Stimulated activated CD8-positive, alpha-beta memory T cell treated with anti-CD3 and anti-CD28 coated beads, Interleukin-4, amount 100 ng/mL, for 48 hours (primary cell): ENCODE results near the gene WSCD2.
A peak's percentile ranks its signal among the peaks of the same experiment; 100 is the strongest.

Experiments
- DNase-seq: peaks from one replicate; pipeline ENCODE4 v3.0.0-alpha.2; 2020

Gene WSCD2

GRCh38 chr12:108170164-108170563, 41.1 kb downstream of the WSCD2 start:
- no peak for DNase-seq

- DNase-seq: no peak
These were observed 42.9 kb downstream of the WSCD2 start for GRCh38 chr12:108172033-108172432.

GRCh38 chr12:108173160-108173559, 44.1 kb downstream of the WSCD2 start:
- DNase-seq: no peak

GRCh38 chr12:108173892-108174291, 44.8 kb downstream of the WSCD2 start:
- DNase-seq: no peak

- no peak for DNase-seq
These were observed 45.6 kb downstream of the WSCD2 start for GRCh38 chr12:108174641-108175040.

GRCh38 chr12:108175310-108175709, 46.2 kb downstream of the WSCD2 start:
- DNase-seq: no peak

GRCh38 chr12:108176292-108176691, 47.2 kb downstream of the WSCD2 start:
- no peak for DNase-seq

- DNase-seq: no peak
These were observed 48.0 kb downstream of the WSCD2 start for GRCh38 chr12:108177131-108177530.

GRCh38 chr12:108179305-108179704, 50.2 kb downstream of the WSCD2 start:
- DNase-seq: no peak

GRCh38 chr12:108180255-108181094, 51.4 kb downstream of the WSCD2 start:
- DNase-seq: no peak

GRCh38 chr12:108181095-108181454, 52.0 kb downstream of the WSCD2 start:
- DNase-seq: no peak

GRCh38 chr12:108182096-108182495, 53.0 kb downstream of the WSCD2 start:
- DNase-seq: no peak

- DNase-seq: no peak
These were observed 55.9 kb downstream of the WSCD2 start for GRCh38 chr12:108185002-108185401.

- no peak for DNase-seq
These were observed 58.7 kb downstream of the WSCD2 start for GRCh38 chr12:108187831-108188230.

GRCh38 chr12:108190529-108190928, 61.4 kb downstream of the WSCD2 start:
- DNase-seq: no peak

- DNase-seq: no peak
These were observed 62.0 kb downstream of the WSCD2 start for GRCh38 chr12:108191086-108191485.

- no peak for DNase-seq
These were observed 62.9 kb downstream of the WSCD2 start for GRCh38 chr12:108191938-108192337.

GRCh38 chr12:108193493-108193892, 64.4 kb downstream of the WSCD2 start:
- no peak for DNase-seq

GRCh38 chr12:108193917-108194316, 64.8 kb downstream of the WSCD2 start:
- peak; percentile 43 for DNase-seq

- DNase-seq: no peak
These were observed 65.5 kb downstream of the WSCD2 start for GRCh38 chr12:108194585-108194984.

- no peak for DNase-seq
These were observed 67.2 kb downstream of the WSCD2 start for GRCh38 chr12:108196319-108196718.

- no peak for DNase-seq
These were observed 67.8 kb downstream of the WSCD2 start for GRCh38 chr12:108196921-108197320.

- DNase-seq: no peak
These were observed 69.0 kb downstream of the WSCD2 start for GRCh38 chr12:108198043-108198442.

GRCh38 chr12:108199106-108199505, 70.0 kb downstream of the WSCD2 start:
- DNase-seq: no peak

GRCh38 chr12:108201808-108202207, 72.7 kb downstream of the WSCD2 start:
- no peak for DNase-seq
